Measurements from ENCODE around the gene KIF12.
"Not testable (repeated sequence)": the region's sequence is repeated elsewhere in the genome, so short reads cannot be mapped to it uniquely, and the experiment has no call there.

KIF12 gene

GRCh38 chr9:114098936-114099668 is at the start of gene KIF12:
Gene KIF12, minus strand, starts transcription at chr9:114099292. Its CDS starts 16 bp downstream, at chr9:114099276.
- DNase-seq (ENCODE audit: low read depth in 1 of 2, low spot score in 1 of 2): no peak

DNA sequence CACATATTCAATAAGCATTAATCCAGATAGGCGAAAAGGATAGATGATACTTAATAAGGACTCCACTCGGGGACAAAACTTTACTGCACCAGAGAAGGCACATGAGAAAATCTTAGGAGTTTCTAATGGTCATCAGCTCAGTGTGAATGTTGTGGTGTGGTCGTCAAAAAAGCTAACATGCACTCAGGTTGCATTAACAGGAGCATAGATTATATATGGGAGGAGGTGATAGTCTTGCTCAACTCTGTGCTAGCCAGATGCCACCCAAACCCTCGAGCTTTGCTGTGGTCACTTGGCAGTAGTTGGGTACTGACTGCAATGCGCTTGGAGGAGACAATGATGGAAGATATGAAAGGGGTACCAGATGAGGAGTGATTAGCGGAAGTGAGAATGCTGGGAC is 47.6 kb upstream of the KIF12 start:
- no peak for DNase-seq (ENCODE audit: low read depth in 1 of 2, low spot score in 1 of 2)

GRCh38 chr9:114143234-114143633 is 44.1 kb upstream of the KIF12 start:
- DNase-seq (ENCODE audit: low read depth in 1 of 2, low spot score in 1 of 2): no peak

- no peak for DNase-seq (ENCODE audit: low read depth in 1 of 2, low spot score in 1 of 2)
These were observed 42.7 kb upstream of the KIF12 start for GRCh38 chr9:114141553-114142402.

GRCh38 chr9:114140850-114141249 is 41.8 kb upstream of the KIF12 start:
- no peak for DNase-seq (ENCODE audit: low read depth in 1 of 2, low spot score in 1 of 2)

- no peak for DNase-seq (ENCODE audit: low read depth in 1 of 2, low spot score in 1 of 2)
These were observed 41.3 kb upstream of the KIF12 start for GRCh38 chr9:114140401-114140800.

DNA sequence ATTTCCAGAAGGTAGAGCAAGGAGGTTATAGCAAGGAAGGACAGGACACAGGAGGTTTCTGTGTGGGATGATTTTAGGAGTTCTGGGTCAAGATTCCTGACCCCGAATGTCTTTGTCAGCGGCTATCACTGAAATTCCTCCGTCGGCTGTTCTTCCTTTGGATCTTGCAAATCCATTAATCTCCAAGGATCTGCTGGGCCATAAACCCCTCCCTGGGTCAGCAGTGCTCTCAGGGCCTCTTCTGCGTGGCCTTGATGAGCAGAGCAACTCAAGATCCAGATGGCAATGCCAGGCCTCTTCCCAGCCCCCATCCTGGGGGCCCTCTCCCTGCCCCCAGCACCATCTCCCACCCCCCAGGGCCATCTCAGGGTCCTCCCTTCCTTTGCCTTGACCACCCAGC is 40.0 kb upstream of the KIF12 start:
- DNase-seq (ENCODE audit: low read depth in 1 of 2, low spot score in 1 of 2): no peak

DNA sequence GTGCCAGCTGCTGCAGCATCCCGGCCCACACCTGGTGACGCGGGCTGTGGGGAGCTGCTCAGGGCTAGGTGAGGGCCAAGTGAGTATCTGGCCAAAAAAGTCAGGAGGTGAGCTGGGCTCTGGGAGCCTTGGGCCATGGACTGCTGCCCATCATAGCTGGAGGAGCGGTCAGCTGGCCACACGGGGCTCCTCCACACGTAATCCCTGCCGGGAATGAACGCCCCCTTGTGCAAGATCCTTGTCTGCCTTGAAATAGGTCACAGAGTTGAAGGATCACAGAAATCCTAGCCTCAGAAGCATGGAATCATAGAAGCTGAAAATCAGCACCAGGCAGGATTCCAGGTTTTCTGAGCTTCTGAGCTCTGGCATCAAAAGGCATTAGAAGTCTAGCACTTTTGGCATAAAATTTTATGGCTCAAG is 39.5 kb upstream of the KIF12 start:
- DNase-seq (ENCODE audit: low read depth in 1 of 2, low spot score in 1 of 2): no peak

DNA sequence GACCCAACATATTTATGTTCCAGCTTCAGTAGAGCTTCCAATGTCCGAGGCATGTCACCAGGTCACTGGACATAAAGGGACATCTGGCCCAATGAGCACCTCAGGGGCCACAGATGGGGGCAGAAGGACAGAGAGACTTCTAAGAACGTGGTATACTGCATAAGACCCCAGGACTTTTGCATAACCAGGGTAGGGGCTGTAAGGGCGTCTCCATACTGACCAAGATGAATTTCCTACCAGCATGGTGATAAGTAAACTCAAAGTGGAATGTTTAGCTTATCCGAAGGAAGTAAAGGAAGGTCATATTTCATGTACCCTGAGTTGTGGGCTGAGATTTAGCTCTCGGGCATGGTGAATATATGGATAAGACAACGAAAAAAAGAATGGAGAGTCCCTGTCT is 38.7 kb upstream of the KIF12 start:
- no peak for DNase-seq (ENCODE audit: low read depth in 1 of 2, low spot score in 1 of 2)

DNA sequence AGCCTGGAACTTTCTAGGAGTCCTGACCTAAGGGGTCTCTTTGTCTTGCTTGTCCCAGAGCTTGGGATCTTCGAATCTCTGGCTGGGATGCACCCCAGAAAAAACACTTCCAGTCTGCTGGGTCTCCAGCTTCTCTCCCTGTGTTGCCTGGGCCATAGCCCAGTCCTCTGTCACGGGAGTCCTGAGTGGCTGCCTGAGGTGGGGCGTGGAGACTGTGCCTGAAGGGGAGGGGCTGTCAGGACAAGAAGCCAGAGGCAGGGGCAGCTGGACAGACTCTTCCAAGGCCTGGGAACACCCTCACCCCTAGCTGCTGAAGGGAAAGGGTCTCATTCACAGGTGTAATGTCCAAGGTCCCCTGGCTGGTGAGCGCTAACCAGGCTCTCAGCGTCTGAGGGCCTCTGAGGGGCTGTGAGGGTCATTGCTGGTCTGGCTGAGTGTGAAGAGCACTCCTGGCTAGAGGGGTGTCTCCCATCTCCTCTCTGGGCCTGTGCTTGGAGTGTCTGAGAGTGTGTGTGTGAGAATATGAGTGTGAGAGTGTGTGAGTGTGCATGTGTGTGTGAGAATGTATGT is 35.8 kb upstream of the KIF12 start:
- no peak for DNase-seq (ENCODE audit: low read depth in 1 of 2, low spot score in 1 of 2)

DNA sequence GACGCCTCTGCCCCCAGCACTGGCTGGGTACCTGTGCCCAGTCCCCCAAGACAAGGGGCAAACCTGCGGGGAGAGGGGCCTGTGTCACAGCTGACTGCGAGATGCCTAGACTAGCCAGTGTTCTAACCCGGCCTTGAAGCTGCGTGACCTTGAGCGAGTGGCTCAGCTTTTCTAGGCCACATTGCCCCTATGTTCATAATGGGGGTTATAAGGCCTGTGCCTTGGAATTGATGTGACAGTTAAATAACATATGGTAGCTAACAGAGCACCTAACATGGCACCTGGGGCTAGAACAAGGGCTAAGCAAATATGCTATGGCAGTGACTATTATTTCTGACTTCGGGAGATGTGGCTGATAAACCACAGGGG is 33.4 kb upstream of the KIF12 start:
- no peak for DNase-seq (ENCODE audit: low read depth in 1 of 2, low spot score in 1 of 2)

GRCh38 chr9:114131808-114132549 is 32.9 kb upstream of the KIF12 start:
- no peak for DNase-seq (ENCODE audit: low read depth in 1 of 2, low spot score in 1 of 2)

DNA sequence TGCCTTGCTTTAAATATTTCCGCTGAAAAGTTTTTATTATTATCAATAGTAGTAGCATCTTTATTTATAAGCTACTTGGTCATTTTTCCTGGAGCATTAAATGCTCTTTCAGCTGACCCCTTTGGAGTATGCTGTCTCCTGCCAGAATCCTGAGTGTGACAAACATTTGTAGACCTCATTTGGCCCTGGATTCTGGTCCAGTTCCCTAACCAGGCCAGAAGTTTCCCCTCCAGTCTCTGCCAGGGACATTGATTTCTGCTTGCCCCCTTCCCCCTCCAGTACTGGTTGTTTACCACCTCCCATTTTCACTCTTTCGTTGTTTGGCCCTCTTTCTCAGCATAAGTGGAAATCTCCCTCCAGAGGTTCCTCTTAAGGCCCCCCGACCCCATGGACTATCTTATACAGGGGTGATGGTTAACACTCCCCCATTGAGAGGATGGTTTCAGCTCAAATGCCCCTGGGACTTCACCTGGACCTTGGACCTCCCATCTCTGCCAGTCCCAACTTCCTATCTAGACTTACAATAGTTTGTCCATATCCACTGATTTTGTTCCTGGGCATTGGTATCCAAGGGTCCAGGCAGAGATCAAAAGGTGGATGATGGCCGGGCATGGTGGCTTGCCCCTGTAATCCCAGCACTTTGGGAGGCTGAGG is 31.7 kb upstream of the KIF12 start:
- DNase-seq (ENCODE audit: low read depth in 1 of 2, low spot score in 1 of 2): no peak

GRCh38 chr9:114130141-114130540 is 31.0 kb upstream of the KIF12 start:
- DNase-seq (ENCODE audit: low read depth in 1 of 2, low spot score in 1 of 2): no peak

- DNase-seq (ENCODE audit: low read depth in 1 of 2, low spot score in 1 of 2): not testable (repeated sequence)
These were observed 29.7 kb upstream of the KIF12 start for GRCh38 chr9:114128759-114129158.

- no peak for DNase-seq (ENCODE audit: low read depth in 1 of 2, low spot score in 1 of 2)
These were observed 27.4 kb upstream of the KIF12 start for GRCh38 chr9:114126247-114127060.

- no peak for DNase-seq (ENCODE audit: low read depth in 1 of 2, low spot score in 1 of 2)
These were observed 26.5 kb upstream of the KIF12 start for GRCh38 chr9:114125476-114126013.

DNA sequence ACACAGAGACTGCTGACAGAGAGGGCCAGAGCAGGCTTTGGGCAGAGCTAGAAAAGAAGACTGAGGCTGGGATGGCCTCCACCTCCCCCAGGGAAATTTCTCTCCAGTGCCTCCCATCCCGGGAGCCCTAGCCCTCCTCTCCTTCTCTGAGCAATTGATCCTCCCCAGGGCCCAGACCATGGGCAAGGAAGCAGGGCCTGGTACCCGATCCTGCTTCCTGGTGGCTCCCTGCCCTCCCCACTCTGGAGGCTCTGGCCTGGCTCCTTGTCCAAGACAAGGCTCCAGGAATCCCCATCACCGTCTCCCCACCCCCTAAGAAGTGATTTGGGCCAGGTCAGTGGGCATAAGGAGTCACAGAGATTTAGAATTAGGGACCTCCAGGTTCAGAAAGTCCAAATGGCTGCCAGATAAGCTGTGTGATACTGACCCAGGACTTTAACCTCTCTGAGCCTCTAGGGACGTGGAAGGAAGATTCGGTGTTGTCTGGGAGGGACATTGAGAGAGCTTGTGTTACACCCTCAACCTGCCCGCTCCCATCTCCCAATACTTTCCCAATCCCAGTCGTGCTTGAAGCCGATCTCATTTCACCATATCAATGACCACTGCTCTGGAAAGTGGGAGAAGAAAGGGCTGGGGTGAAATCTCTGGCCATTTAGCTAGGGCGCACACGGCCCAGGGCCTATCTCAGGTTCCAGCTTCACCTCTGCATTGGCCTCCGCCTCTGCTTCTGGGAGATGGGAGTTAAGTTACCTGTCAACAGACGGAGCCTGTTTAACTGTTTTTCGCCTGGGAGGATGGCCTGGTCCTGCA is 25.8 kb upstream of the KIF12 start:
- no peak for DNase-seq (ENCODE audit: low read depth in 1 of 2, low spot score in 1 of 2)

GRCh38 chr9:114124138-114124537 is 25.0 kb upstream of the KIF12 start:
- DNase-seq (ENCODE audit: low read depth in 1 of 2, low spot score in 1 of 2): no peak

All from stimulated activated CD4-positive, alpha-beta T cell treated with anti-CD3 and anti-CD28 coated beads, Interleukin-15, amount 100 ng/mL, for 1 hour (primary cell).